PFSK-1 (cell line): ENCODE data around the gene DMWD.

Experiments
- POLR2AphosphoS5 ChIP-seq: IDR thresholded peaks from 2 replicates; pipeline ENCODE4 v1.6.1; 2012; ENCODE audit warnings: low read depth, mild to moderate bottlenecking, control low read depth, low read length, moderate library complexity
- SIN3A ChIP-seq: IDR thresholded peaks from 2 replicates; pipeline ENCODE4 v1.6.1; 2012; ENCODE audit warnings: mild to moderate bottlenecking, low read length, moderate library complexity, borderline replicate concordance; ENCODE audit not compliant: insufficient read depth
- TAF1 ChIP-seq: IDR thresholded peaks from 2 replicates; pipeline ENCODE4 v1.6.1; 2012; ENCODE audit warnings: low read length, control low read depth, borderline replicate concordance; ENCODE audit not compliant: insufficient read depth
- TF ChIP-seq, protein P1 (sequence below), 2 experiments: IDR thresholded peaks; 2 replicates each; pipeline versions ENCODE4 v1.6.1 to v1.8.0; 2011 to 2012; ENCODE audit warnings: low read depth in 2 of 2, low read length in 2 of 2, control low read depth in 1 of 2, inconsistent platforms in 1 of 2, mild to moderate bottlenecking in 1 of 2, moderate library complexity in 1 of 2; ENCODE audit not compliant: insufficient read depth in 1 of 2

DNA sequence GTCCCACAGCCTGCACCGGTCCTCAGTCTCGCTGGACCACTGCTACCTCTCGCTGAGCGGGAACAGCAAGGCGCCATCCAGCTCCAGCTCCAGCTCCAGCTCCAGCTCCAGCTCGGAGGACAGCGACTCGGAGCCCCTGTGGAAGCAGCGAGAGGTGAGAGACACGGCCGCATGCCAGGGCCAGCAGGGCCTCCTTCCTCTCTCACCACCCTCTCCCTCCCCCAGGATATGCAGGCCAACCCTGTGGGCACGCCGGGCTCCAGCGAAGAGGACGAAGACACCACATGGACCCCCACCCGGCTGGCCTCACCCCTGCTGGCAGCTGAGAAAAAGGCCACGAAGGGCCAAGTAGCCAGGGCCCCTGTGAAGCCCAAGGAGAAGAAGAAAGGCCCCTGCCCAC, 30.9 kb downstream of the DMWD start:
- no peak for TF ChIP-seq POLR2AphosphoS5
- TF ChIP-seq, protein P1, sequence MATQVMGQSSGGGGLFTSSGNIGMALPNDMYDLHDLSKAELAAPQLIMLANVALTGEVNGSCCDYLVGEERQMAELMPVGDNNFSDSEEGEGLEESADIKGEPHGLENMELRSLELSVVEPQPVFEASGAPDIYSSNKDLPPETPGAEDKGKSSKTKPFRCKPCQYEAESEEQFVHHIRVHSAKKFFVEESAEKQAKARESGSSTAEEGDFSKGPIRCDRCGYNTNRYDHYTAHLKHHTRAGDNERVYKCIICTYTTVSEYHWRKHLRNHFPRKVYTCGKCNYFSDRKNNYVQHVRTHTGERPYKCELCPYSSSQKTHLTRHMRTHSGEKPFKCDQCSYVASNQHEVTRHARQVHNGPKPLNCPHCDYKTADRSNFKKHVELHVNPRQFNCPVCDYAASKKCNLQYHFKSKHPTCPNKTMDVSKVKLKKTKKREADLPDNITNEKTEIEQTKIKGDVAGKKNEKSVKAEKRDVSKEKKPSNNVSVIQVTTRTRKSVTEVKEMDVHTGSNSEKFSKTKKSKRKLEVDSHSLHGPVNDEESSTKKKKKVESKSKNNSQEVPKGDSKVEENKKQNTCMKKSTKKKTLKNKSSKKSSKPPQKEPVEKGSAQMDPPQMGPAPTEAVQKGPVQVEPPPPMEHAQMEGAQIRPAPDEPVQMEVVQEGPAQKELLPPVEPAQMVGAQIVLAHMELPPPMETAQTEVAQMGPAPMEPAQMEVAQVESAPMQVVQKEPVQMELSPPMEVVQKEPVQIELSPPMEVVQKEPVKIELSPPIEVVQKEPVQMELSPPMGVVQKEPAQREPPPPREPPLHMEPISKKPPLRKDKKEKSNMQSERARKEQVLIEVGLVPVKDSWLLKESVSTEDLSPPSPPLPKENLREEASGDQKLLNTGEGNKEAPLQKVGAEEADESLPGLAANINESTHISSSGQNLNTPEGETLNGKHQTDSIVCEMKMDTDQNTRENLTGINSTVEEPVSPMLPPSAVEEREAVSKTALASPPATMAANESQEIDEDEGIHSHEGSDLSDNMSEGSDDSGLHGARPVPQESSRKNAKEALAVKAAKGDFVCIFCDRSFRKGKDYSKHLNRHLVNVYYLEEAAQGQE (IDR thresholded peaks at IDR 0.05; ENCODE audit: insufficient read depth in 1 of 2, low read depth in 2 of 2, low read length in 2 of 2) = no peak
- no peak for TF ChIP-seq TAF1
- TF ChIP-seq SIN3A = no peak
